Breast epithelium (tissue), 4 donors: ENCODE results near the gene ARL4C. TPM values are rescaled to one million over a fixed set of nuclear protein-coding genes. Genes with fewer than 3 reads are reported as not detected.

Experiments used
- DNase-seq, 2 donors: peaks; one replicate each; pipeline ENCODE4 v3.0.0-alpha.2; 2019; ENCODE audit warnings: low spot score in 2 of 2
- H3K27ac ChIP-seq, 2 donors: fragments of 200-600 bp; sonication (generic) in 1 of 2; one replicate each; pipeline ENCODE4 v1.5.1; 2016 to 2019; ENCODE audit warnings: mild to moderate bottlenecking in 1 of 2
- H3K27me3 ChIP-seq, 2 donors: fragments of 200-600 bp; sonication (generic) in 1 of 2; one replicate each; pipeline versions ENCODE4 v1.5.1 to v1.6.0; 2017 to 2019; ENCODE audit warnings: control low read depth in 1 of 2, mild to moderate bottlenecking in 1 of 2
- H3K36me3 ChIP-seq: fragments of 200-600 bp; one replicate; pipeline ENCODE4 v1.5.1; 2019
- H3K4me1 ChIP-seq, 2 donors: fragments of 200-600 bp; sonication (generic); one replicate each; pipeline ENCODE4 v1.5.1; 2016 to 2019; ENCODE audit warnings: control low read depth in 1 of 2
- H3K4me3 ChIP-seq, 3 donors: fragments of 200-600 bp; sonication (generic); 1 replicate in 2 of 3; 2 replicates in 1 of 3; pipeline ENCODE4 v1.5.1; 2016 to 2019; ENCODE audit warnings: mild to moderate bottlenecking in 3 of 3, moderate library complexity in 2 of 3
- H3K9me3 ChIP-seq, 2 donors: fragments of 200-600 bp; sonication (generic) in 1 of 2; one replicate each; pipeline ENCODE4 v1.5.1; 2016 to 2019; ENCODE audit warnings: control low read depth in 1 of 2
- POLR2A ChIP-seq: fragments of 450-650 bp; IDR thresholded peaks from one replicate; pipeline ENCODE4 v1.6.1; 2016; ENCODE audit warnings: antibody characterized with exemption, mild to moderate bottlenecking, moderate library complexity
- POLR2AphosphoS5 ChIP-seq, 3 donors: sonication (generic); formaldehyde crosslinking; IDR thresholded peaks; one replicate each; pipeline ENCODE4 v1.6.1; 2017; ENCODE audit warnings: antibody characterized with exemption in 3 of 3
- intact Hi-C: fragments of 100-400 bp; cut with DNase I; formaldehyde crosslinking; loops from one replicate; pipeline ENCODE4 v1.15.1; 2023; ENCODE audit warnings: low total_unique reads
- total RNA-seq, 3 donors: library from RNA; depleted of rRNA; stranded (reverse); fragments of >200 nt; gene quantifications; one replicate each; pipeline ENCODE4 v1.1.0, GENCODE V29; 2016
- TF ChIP-seq, protein P1 (sequence below), 3 donors: fragments of 450-650 bp; IDR thresholded peaks; one replicate each; pipeline ENCODE4 v1.5.1; 2016 to 2017; ENCODE audit warnings: antibody characterized with exemption in 3 of 3, mild to moderate bottlenecking in 3 of 3, moderate library complexity in 3 of 3

Gene ARL4C
- total RNA-seq, 3 donors from 2014 or later = 16.1 to 61.0 (median 23.5) TPM

DNA sequence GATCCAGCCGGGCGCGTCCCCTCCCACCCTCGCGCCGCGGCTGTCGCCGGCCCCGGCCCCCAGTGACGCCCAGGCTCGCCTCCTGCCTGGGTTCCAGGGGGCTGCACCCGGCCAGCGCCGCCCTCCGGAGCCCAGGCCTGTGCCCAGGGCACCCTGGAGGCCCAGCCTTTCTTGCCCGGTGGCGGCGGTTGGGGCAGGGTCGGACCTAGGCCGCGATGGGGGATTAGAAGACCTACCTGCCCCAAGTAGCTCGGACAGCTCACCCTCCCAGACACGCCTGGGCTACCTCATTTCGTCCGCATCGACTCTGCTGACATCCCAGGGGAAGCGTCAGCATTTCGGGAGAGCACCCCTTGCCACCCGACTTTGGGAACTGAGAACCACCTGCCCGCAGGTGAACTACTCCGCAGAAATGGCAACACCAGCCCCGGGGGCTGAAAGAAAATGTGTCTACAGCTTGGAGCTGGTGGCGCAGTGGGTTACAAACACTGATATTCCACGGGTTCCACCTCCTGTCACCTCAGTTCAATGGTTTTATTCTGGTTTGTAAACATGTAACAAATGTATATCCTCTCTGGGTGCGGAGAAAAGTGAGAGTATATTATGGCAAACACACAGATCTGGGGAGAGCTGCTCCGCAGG is 834 bp upstream of the ARL4C start:
- no peaks in the 10 kb centered on the region for H3K27me3 ChIP-seq
- intact Hi-C loops = no loop called here
- peak overlapping the region; percentile 90 to 96 for H3K27ac ChIP-seq
- H3K4me1 ChIP-seq = no peaks in the 10 kb centered on the region
- peak overlapping the region; percentile 72 to 85 (median 77) for H3K4me3 ChIP-seq
- TF ChIP-seq, protein P1, sequence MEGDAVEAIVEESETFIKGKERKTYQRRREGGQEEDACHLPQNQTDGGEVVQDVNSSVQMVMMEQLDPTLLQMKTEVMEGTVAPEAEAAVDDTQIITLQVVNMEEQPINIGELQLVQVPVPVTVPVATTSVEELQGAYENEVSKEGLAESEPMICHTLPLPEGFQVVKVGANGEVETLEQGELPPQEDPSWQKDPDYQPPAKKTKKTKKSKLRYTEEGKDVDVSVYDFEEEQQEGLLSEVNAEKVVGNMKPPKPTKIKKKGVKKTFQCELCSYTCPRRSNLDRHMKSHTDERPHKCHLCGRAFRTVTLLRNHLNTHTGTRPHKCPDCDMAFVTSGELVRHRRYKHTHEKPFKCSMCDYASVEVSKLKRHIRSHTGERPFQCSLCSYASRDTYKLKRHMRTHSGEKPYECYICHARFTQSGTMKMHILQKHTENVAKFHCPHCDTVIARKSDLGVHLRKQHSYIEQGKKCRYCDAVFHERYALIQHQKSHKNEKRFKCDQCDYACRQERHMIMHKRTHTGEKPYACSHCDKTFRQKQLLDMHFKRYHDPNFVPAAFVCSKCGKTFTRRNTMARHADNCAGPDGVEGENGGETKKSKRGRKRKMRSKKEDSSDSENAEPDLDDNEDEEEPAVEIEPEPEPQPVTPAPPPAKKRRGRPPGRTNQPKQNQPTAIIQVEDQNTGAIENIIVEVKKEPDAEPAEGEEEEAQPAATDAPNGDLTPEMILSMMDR (IDR thresholded peaks at IDR 0.05) = no peak
- TF ChIP-seq POLR2AphosphoS5 (IDR thresholded peaks at IDR 0.05) = no peak
- TF ChIP-seq POLR2A = no peak
- H3K36me3 ChIP-seq = no peaks in the 10 kb centered on the region
- DNase-seq = no peak
- H3K9me3 ChIP-seq = no peaks in the 10 kb centered on the region

DNA sequence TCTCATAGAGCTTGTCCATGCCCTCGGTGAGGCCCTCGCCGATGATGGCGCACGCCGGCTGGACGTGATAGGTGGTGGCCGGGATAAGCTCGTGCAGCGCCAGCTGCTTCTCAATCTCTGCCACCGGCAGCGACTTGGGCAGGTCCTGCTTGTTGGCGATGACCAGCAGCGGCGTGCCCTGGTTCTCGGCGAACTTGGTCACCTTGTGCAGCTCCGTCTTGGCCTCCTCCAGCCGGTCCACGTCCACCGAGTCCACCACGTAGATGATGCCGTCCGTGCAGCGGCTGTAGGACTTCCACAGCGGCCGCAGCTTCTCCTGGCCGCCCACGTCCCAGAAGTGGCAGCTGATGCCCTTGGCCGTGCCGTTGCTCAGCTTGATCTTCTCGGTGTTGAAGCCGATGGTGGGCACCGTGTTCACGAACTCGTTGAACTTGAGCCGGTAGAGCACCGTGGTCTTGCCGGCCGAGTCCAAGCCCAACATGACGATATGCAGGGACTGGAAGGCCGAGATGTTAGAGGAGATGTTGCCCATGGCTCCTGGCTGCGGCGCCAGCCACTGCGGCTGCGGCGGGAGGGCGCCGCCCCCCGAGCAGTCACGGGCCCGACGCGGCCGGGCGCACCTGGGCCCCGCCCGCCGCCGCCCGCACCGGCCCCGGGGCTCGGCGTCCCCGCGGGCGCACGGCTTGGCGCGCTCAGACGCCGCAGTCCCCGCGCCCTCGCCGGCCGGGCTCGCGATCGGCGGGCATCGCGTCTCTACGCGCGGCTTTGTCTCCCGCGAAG is 636 bp downstream of the ARL4C start:
- intact Hi-C loops = no loop called here
- DNase-seq = peak in 1 of 2 donors; percentile 52
- TF ChIP-seq POLR2A = no peak
- peak in 2 of 3 donors; percentile 3 to 64 for TF ChIP-seq POLR2AphosphoS5 (IDR thresholded peaks at IDR 0.05)
- H3K27ac ChIP-seq = peak overlapping the region; percentile 92 to 96
- H3K4me1 ChIP-seq = no peaks in the 10 kb centered on the region
- H3K4me3 ChIP-seq = peak overlapping the region; percentile 72 to 85 (median 77)
- H3K27me3 ChIP-seq = no peaks in the 10 kb centered on the region
- no peaks in the 10 kb centered on the region for H3K36me3 ChIP-seq
- H3K9me3 ChIP-seq = no peaks in the 10 kb centered on the region

- Histone ChIP-seq H3K27me3 (no peaks in the 10 kb centered on the region), H3K4me3 (peak overlapping the region; percentile 72 to 85 (median 77)), H3K27ac (peak overlapping the region; percentile 92 to 96), H3K4me1 (no peaks in the 10 kb centered on the region), H3K36me3 (no peaks in the 10 kb centered on the region), H3K9me3 (no peaks in the 10 kb centered on the region)
- TF ChIP-seq POLR2AphosphoS5 (IDR thresholded peaks at IDR 0.05) = no peak
- no peak for TF ChIP-seq POLR2A
- TF ChIP-seq, protein P1 (IDR thresholded peaks at IDR 0.05) = no peak
- DNase-seq = no peak
- intact Hi-C loops = no loop called here
Observed at GRCh38 chr2:234495251-234496054, 1.4 kb downstream of the ARL4C start.

- peak in 1 of 3 donors; percentile 47 for TF ChIP-seq POLR2AphosphoS5 (IDR thresholded peaks at IDR 0.05)
- TF ChIP-seq POLR2A = no peak
- H3K27ac ChIP-seq = peak overlapping the region; percentile 92 to 96
- no peaks in the 10 kb centered on the region for H3K9me3 ChIP-seq
- no peaks in the 10 kb centered on the region for H3K4me1 ChIP-seq
- no peaks in the 10 kb centered on the region for H3K36me3 ChIP-seq
- intact Hi-C loops = no loop called here
- peak in 1 of 2 donors; percentile 40 for DNase-seq
- peak overlapping the region; percentile 72 to 85 (median 77) for H3K4me3 ChIP-seq
- H3K27me3 ChIP-seq = no peaks in the 10 kb centered on the region
Observed at GRCh38 chr2:234494361-234495250, 2.3 kb downstream of the ARL4C start.

DNA sequence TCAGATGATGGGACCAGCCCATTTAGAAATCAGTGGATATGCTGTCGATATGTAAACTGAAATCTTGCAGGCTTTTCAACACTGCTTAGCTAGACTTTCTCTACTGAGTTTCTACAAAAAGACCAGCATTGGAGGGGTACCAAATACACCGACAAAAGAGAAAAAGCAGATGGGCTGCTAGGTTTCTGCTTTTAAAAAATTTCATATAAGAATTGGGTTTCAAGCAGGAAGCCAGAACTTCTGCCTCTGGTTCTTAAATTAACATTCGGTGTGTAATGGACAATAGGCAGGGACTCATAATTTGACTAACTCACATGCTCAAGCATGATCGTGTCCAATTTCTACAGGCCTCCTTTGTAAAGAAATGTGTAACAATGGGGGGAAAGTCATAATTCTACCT is 3.1 kb downstream of the ARL4C start:
- Histone ChIP-seq H3K36me3 (no peaks in the 10 kb centered on the region), H3K27ac (peak overlapping the region in 1 of 2 donors; percentile 92), H3K27me3 (no peaks in the 10 kb centered on the region), H3K4me3 (peak overlapping the region; percentile 72 to 85 (median 77)), H3K4me1 (no peaks in the 10 kb centered on the region), H3K9me3 (no peaks in the 10 kb centered on the region)
- no peak for DNase-seq
- TF ChIP-seq, protein P1 (IDR thresholded peaks at IDR 0.05) = no peak
- TF ChIP-seq POLR2AphosphoS5 (IDR thresholded peaks at IDR 0.05) (no peak), POLR2A (no peak)
- intact Hi-C loops = no loop called here
